Thymus (tissue), 11 donors: ENCODE measurements around the gene PCSK6. TPM values are rescaled to one million over a fixed set of nuclear protein-coding genes. Genes with fewer than 3 reads are reported as not detected.
"Not testable (repeated sequence)": the region's sequence is repeated elsewhere in the genome, so short reads cannot be mapped to it uniquely, and the experiment has no call there.

Experiments used
- DNase-seq, 9 donors: peaks; one replicate each; pipeline ENCODE4 v3.0.0-alpha.2; 2013; ENCODE audit warnings: low spot score in 9 of 9, low read depth in 6 of 9, missing footprints in 1 of 9
- H3K27ac ChIP-seq, 2 donors: one replicate each; pipeline ENCODE4 v1.5.1; 2013; ENCODE audit warnings: control low read depth in 1 of 2, low read depth in 1 of 2, low read length in 1 of 2, mild to moderate bottlenecking in 1 of 2, moderate library complexity in 1 of 2
- H3K27me3 ChIP-seq, 2 donors: one replicate each; pipeline ENCODE4 v1.5.1; 2013; ENCODE audit warnings: low read length in 1 of 2; ENCODE audit not compliant: control insufficient read depth in 2 of 2, insufficient read depth in 1 of 2
- H3K36me3 ChIP-seq, 2 donors: one replicate each; pipeline ENCODE4 v1.5.1; 2013; ENCODE audit warnings: low read length in 1 of 2, mild to moderate bottlenecking in 1 of 2, moderate library complexity in 1 of 2; ENCODE audit not compliant: control insufficient read depth in 2 of 2, insufficient read depth in 2 of 2
- H3K4me1 ChIP-seq, 2 donors: one replicate each; pipeline ENCODE4 v1.5.1; 2013; ENCODE audit warnings: low read length in 2 of 2; ENCODE audit not compliant: control insufficient read depth in 2 of 2, insufficient read depth in 2 of 2
- H3K4me3 ChIP-seq, 2 donors: one replicate each; pipeline ENCODE4 v1.5.1; 2013; ENCODE audit warnings: low read length in 2 of 2, control low read depth in 1 of 2, mild to moderate bottlenecking in 1 of 2
- H3K9me3 ChIP-seq, 2 donors: one replicate each; pipeline ENCODE4 v1.5.1; 2013; ENCODE audit warnings: low read length in 1 of 2, mild to moderate bottlenecking in 1 of 2; ENCODE audit not compliant: control insufficient read depth in 2 of 2, insufficient read depth in 1 of 2
- WGBS: extraction: QIAGEN DNeasy Blood & Tissue Kit; methylation state at CpG from one replicate; pipeline ENCODE4 v1.1.7; 2013; 5-methylcytosine and 5-hydroxymethylcytosine counted together
- polyA plus RNA-seq: library from polyadenylated mRNA; stranded (reverse); fragments of 200-250 nt; gene quantifications from one replicate; pipeline ENCODE4 v1.2.3, GENCODE V29; 2013
- total RNA-seq: library from RNA; stranded (reverse); fragments of 120-200 nt; gene quantifications from one replicate; pipeline ENCODE4 v1.2.4, GENCODE V29; 2013
- donor health status: healthy.

The PCSK6 gene
- total and polyA plus RNA-seq, 2 donors, result 10.1 to 10.5 TPM

DNA sequence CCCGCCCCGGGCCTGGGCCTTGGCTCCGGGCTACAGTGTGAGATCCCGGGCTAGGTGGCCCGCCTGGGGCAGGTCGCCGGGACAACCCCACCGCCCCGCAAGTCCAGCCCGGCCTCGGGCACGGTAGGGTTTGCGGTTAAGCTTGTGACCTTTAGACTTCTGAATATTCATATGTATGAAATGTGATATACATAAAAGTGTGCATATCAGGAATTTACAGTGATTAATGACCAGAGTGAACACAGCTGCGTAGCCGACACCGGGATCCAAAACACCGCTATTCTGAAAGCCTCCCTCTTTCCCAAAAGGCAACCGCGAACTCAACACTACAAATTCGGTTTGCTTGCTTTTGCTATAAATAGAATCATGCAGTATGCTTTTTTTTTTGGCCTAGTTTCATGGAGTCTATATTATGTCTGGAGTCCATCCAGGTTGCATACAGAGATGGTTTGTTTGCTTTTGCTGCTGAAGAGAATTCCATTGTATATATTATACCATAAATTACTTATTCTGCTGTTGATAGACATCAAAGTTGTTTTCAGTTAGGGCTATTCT is 193.8 kb downstream of the PCSK6 start:
- 3% methylated on average over 20 of the region's 20 CpGs for WGBS
- Histone ChIP-seq H3K4me3 (peak overlapping the region; percentile 95 to 97), H3K27me3 (no peaks in the 10 kb centered on the region), H3K9me3 (no peaks in the 10 kb centered on the region), H3K4me1 (peaks cover 10 to 12% of the 10 kb centered on the region in 2 donors), H3K27ac (peak overlapping the region; percentile 87 to 88), H3K36me3 (peaks cover 0 to 7% of the 10 kb centered on the region in 2 donors)
- peak in 1 of 9 donors; percentile 8 for DNase-seq

DNA sequence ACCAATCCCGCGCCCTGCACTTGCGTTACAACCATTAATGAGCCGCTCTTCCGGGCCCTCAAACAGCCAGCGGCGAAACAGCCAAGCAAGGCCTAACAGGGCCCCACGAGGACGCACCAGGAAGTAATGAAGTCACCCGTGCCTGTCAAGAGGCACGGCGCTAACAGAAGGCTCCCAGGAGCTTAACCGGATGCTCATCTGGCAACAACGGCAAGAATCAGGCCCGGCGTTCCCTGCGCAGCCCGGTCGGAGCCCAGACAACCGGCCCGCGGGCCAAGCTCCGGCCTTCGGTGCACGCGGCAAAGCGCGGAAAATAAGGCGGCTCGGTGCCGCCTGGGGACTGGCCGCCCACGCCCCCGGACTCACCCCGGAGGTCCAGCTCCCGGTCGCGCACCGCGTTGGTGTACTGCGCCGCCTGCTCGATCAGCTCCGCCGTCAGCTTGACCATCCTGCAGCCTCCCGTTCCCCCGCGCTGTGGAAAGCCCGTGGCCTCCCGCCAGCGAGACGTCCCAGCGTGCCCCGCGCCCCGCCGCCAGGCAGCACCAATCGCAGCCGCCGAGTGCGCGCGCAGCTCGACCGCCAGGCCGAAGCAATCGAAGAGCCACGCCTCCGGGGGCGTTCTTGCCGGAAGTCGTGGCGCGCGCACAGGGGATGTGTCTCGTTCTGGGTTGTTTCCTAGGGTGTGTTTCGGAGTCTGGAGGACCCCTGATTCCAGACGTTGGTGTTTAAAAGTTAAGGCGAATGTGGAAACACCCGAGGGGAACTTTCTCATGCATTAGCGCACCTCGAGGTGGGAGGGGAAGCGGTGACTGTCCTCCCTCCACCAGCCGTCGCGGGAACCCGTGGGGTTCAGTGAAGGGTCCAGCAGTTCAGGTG is 194.5 kb downstream of the PCSK6 start, which contains the start of gene SNRPA1:
TSS of gene SNRPA1 (minus strand) at position 518 of the 876 bp plus-strand sequence. CDS start at position 448, 70 bp downstream.
- Histone ChIP-seq H3K27me3 (no peaks in the 10 kb centered on the region), H3K27ac (peak within 1 kb of the TSS; percentile 94 to 96), H3K9me3 (no peaks in the 10 kb centered on the region), H3K4me1 (peaks cover 10 to 12% of the 10 kb centered on the region in 2 donors), H3K4me3 (peak within 1 kb of the TSS; percentile 95 to 97), H3K36me3 (peaks cover 0 to 14% of the 10 kb centered on the region in 2 donors)
- DNase-seq, result peak in 8 of 9 donors; percentile 85 to 97 (median 93)
- WGBS, result under 1% methylated on average over 87 of the region's 87 CpGs

DNA sequence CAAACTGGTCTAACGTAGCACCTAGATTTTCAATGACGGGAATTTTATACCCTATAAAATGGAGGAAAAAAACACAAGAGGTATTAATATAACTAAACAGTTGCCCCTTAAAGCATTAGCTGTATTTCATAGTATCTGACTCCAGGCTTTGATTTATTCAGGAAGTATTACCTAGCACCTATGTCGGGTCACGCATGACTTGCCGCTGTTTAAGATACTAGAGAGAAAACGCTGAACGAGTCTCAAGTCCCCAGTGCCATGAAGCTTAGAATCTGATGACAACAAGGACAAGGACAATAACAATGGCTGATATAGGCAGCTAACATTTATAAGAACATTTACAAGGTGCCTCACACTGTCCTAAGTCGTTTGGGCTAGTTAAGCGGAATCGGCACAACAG is 196.4 kb downstream of the PCSK6 start:
- H3K9me3 ChIP-seq, result no peaks in the 10 kb centered on the region
- peak overlapping the region; percentile 95 to 97 for H3K4me3 ChIP-seq
- H3K27me3 ChIP-seq, result no peaks in the 10 kb centered on the region
- WGBS, result 87% methylated on average over 10 of the region's 10 CpGs
- H3K27ac ChIP-seq, result no peak overlapping the region
- H3K4me1 ChIP-seq, result peaks cover 10 to 12% of the 10 kb centered on the region in 2 donors
- no peak for DNase-seq
- peaks cover 0 to 28% of the 10 kb centered on the region in 2 donors for H3K36me3 ChIP-seq

DNA sequence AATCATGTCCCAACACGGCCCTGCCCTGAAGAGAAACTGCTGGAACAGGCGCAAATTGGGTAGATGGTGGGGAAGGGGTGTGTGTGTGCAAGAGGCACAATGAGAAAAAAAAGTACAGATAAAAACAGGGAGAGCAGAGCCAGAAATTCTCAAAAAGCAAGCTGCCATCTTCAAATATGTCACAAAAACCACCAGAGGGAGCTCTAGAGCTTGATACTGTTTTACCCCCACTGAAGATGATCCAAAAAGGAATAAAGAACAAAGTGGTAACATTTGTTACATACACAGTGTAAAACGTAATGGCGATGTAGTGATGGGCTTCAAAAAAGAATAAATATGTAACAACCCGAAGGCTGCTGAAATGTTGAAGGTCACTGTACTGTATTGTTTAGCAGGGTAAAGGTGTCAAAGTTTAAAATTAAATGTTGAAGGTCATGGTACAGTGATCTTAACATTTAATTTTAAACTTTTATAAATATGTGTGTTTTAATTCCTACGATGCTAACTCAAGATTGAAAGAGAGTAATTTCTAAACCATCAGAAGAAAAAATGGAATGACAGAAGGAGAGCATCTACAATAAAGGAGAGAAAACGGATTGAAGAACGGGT is 200.5 kb downstream of the PCSK6 start:
- WGBS, result 94% methylated on average over 8 of the region's 8 CpGs
- Histone ChIP-seq H3K4me1 (peaks cover 7 to 8% of the 10 kb centered on the region in 2 donors), H3K27ac (no peak overlapping the region), H3K4me3 (no peak overlapping the region), H3K27me3 (no peaks in the 10 kb centered on the region), H3K36me3 (peaks cover 18 to 62% of the 10 kb centered on the region in 2 donors), H3K9me3 (no peaks in the 10 kb centered on the region)
- peak in 7 of 9 donors; percentile 11 to 72 (median 49) for DNase-seq

DNA sequence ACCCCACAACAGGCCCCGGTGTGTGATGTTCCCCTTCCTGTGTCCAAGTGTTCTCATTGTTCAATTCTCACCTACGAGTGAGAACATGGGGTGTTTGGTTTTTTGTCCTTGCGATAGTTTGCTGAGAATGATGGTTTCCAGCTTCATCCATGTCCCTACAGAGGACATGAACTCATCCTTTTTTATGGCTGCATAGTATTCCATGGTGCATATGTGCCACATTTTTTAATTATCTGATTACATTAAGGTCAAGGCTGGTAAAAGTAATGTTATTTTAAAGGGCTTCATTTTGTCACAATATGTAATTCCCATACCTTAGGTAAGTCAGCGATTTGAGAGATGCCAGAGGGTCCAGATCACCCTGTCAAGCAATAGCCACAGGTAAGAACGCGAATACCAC is 202.2 kb downstream of the PCSK6 start:
- H3K4me1 ChIP-seq, H3K27me3 ChIP-seq, DNase-seq, H3K27ac ChIP-seq, H3K4me3 ChIP-seq, H3K9me3 ChIP-seq: not testable (repeated sequence)
- H3K36me3 ChIP-seq, result peaks cover 28 to 76% of the 10 kb centered on the region in 2 donors
- WGBS, result 98% methylated on average over 6 of the region's 6 CpGs

DNA sequence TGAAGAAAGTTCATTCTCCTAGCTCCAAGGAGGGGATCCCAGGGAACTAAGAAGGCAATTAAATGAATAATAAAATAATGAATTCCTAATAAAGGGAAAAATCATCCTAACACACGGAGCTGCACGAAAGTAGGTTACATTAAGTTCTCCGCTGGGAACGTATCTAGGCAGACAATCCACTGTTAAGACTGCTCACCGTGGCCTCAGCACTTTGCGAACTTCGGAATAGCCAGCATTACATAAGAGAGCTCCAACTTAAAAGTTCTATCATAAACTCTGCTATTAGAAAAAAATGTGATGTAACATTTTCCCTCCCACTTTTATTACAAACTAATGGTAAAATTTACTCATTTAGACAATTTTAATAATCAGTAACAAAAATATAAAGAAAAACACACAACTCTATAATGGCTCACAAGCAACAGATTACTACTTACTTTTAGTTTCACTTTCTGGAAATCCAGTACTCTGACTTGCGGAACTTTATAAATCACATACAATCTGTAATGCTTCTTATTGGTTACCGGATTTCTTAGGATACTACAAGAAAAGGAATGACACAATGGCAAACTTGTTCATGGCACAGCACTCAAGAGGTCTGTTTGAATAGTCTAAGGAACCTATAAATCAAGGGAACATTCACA is 202.9 kb downstream of the PCSK6 start:
- Histone ChIP-seq H3K4me3 (no peak overlapping the region), H3K27ac (no peak overlapping the region)

DNA sequence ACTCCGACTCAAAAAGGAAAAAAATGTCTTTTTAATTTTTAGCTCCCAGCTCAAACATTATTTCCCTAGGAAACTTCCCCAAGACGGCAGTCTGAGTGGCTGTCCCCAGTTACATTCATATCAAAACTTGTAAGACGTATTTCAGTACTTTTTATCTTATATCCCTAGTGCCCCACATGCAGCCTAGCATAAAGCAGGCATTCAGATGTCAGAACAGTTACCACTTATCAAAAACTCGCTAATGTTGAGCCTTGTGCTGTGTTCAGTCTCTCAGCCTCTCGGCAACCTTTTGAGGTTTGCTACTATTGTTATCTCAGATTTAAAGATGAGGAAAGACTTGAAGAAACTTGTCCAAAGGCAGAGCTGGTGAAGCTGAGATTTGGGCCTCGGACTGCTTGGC is 205.6 kb downstream of the PCSK6 start:
- Histone ChIP-seq H3K9me3 (no peaks in the 10 kb centered on the region), H3K4me1 (no peaks in the 10 kb centered on the region), H3K4me3 (no peak overlapping the region), H3K36me3 (peaks cover 40 to 75% of the 10 kb centered on the region in 2 donors), H3K27me3 (no peaks in the 10 kb centered on the region), H3K27ac (no peak overlapping the region)
- DNase-seq, result no peak
- WGBS, result 98% methylated on average over 6 of the region's 6 CpGs

More for the DNA sequence above, 202.9 kb downstream of the PCSK6 start:
- no peaks in the 10 kb centered on the region for H3K4me1 ChIP-seq
- H3K36me3 ChIP-seq, result peaks cover 32 to 77% of the 10 kb centered on the region in 2 donors
- 95% methylated on average over 9 of the region's 9 CpGs for WGBS
- no peaks in the 10 kb centered on the region for H3K9me3 ChIP-seq
- no peak for DNase-seq
- H3K27me3 ChIP-seq, result no peaks in the 10 kb centered on the region

DNA sequence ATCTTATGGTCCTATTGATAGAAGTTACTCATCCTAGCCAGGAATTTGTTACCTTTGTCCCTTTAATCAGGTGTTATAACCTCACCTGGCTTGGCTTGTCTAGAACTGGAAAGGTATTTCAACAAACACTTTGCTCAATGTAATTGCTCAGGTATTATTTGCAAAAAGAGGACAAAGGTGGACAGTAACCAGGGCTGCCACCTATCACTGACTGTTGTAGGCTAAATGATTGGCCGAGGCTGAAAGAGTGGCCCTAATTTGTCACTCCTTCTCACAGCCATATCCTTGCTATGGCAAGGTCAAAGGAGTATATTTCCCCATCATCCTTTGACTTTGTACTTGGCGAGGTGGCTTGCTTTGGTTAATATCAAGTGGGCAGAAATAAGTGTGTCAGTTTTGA is 209.5 kb downstream of the PCSK6 start:
- no peak overlapping the region for H3K4me3 ChIP-seq
- 97% methylated on average over 2 of the region's 2 CpGs for WGBS
- DNase-seq, result no peak
- no peak overlapping the region for H3K27ac ChIP-seq
- peaks cover 9 to 11% of the 10 kb centered on the region in 2 donors for H3K4me1 ChIP-seq
- H3K9me3 ChIP-seq, result no peaks in the 10 kb centered on the region
- H3K27me3 ChIP-seq, result no peaks in the 10 kb centered on the region
- peaks cover 28 to 46% of the 10 kb centered on the region in 2 donors for H3K36me3 ChIP-seq
